Large intestine (tissue), 3 donors: ENCODE measurements around the gene MPRIP. TPM values are rescaled to one million over a fixed set of nuclear protein-coding genes. Genes with fewer than 3 reads are reported as not detected.
A peak's percentile ranks its signal among the peaks of the same experiment; 100 is the strongest.

Experiments used
- DNase-seq, 2 donors: peaks; one replicate each; pipeline versions ENCODE4 v3.0.0 to v3.0.0-alpha.2; 2013
- H3K27ac ChIP-seq: one replicate; pipeline ENCODE4 v1.5.1; 2013; ENCODE audit warnings: low read length
- H3K27me3 ChIP-seq: 2 replicates; pipeline ENCODE4 v1.6.1; 2013; ENCODE audit warnings: low read length; ENCODE audit not compliant: control insufficient read depth, insufficient read depth
- H3K36me3 ChIP-seq: 2 replicates; pipeline ENCODE4 v1.6.1; 2013; ENCODE audit warnings: low read length; ENCODE audit not compliant: control insufficient read depth, insufficient read depth
- H3K4me1 ChIP-seq: one replicate; pipeline ENCODE4 v1.6.1; 2013; ENCODE audit warnings: low read length; ENCODE audit not compliant: control insufficient read depth, insufficient read depth
- H3K4me3 ChIP-seq: one replicate; pipeline ENCODE4 v1.5.1; 2013; ENCODE audit warnings: low read length
- H3K9me3 ChIP-seq: one replicate; pipeline ENCODE4 v1.6.1; 2013; ENCODE audit warnings: mild to moderate bottlenecking, low read depth, low read length, moderate library complexity; ENCODE audit not compliant: control insufficient read depth
- WGBS: methylation state at CpG from one replicate; pipeline ENCODE4 v1.1.5; 2013; ENCODE audit warnings: low lambda C conversion rate; ENCODE audit not compliant: insufficient coverage; 5-methylcytosine and 5-hydroxymethylcytosine counted together
- polyA plus RNA-seq: library from polyadenylated mRNA; unstranded; fragments of 120-200 nt; gene quantifications from one replicate; pipeline ENCODE4 v1.2.1, GENCODE V29; 2013

Gene MPRIP
- polyA plus RNA-seq, 1 donor, result 178 TPM

GRCh38 chr17:17052462-17053221 is 10.4 kb downstream of the MPRIP start:
- Histone ChIP-seq H3K36me3 (peaks cover 8% of the 10 kb centered on the region), H3K27me3 (no peaks in the 10 kb centered on the region), H3K4me1 (peaks cover 36% of the 10 kb centered on the region), H3K27ac (peak overlapping the region; percentile 68), H3K9me3 (no peaks in the 10 kb centered on the region), H3K4me3 (no peak overlapping the region)
- peak; percentile 29 to 61 for DNase-seq
- WGBS, result no CpG with 5 or more reads among the region's 14 CpGs

GRCh38 chr17:17053446-17054379 is 11.5 kb downstream of the MPRIP start:
- H3K4me1 ChIP-seq, result peaks cover 36% of the 10 kb centered on the region
- H3K36me3 ChIP-seq, result peaks cover 19% of the 10 kb centered on the region

GRCh38 chr17:17054636-17055035 is 12.4 kb downstream of the MPRIP start:
- H3K27ac ChIP-seq, result no peak overlapping the region

More at GRCh38 chr17:17053446-17054379, 11.5 kb downstream of the MPRIP start:
- no peak for DNase-seq
- Histone ChIP-seq H3K27me3 (no peaks in the 10 kb centered on the region), H3K27ac (peak overlapping the region; percentile 68), H3K9me3 (no peaks in the 10 kb centered on the region), H3K4me3 (no peak overlapping the region)
- 80% methylated on average over 2 of the region's 8 CpGs for WGBS

GRCh38 chr17:17055286-17056155 is 13.3 kb downstream of the MPRIP start:
- Histone ChIP-seq H3K9me3 (no peaks in the 10 kb centered on the region), H3K4me1 (peaks cover 33% of the 10 kb centered on the region), H3K36me3 (peaks cover 26% of the 10 kb centered on the region), H3K27ac (no peak overlapping the region), H3K4me3 (no peak overlapping the region), H3K27me3 (no peaks in the 10 kb centered on the region)
- WGBS, result no CpG with 5 or more reads among the region's 16 CpGs
- no peak for DNase-seq

More at GRCh38 chr17:17054636-17055035, 12.4 kb downstream of the MPRIP start:
- peaks cover 36% of the 10 kb centered on the region for H3K4me1 ChIP-seq
- H3K4me3 ChIP-seq, result no peak overlapping the region
- H3K36me3 ChIP-seq, result peaks cover 21% of the 10 kb centered on the region
- WGBS, result no CpG with 5 or more reads among the region's 4 CpGs
- no peaks in the 10 kb centered on the region for H3K27me3 ChIP-seq
- no peak for DNase-seq
- H3K9me3 ChIP-seq, result no peaks in the 10 kb centered on the region

- Histone ChIP-seq H3K4me1 (peaks cover 30% of the 10 kb centered on the region), H3K4me3 (no peak overlapping the region), H3K36me3 (peaks cover 32% of the 10 kb centered on the region), H3K9me3 (no peaks in the 10 kb centered on the region), H3K27me3 (no peaks in the 10 kb centered on the region), H3K27ac (no peak overlapping the region)
- WGBS, result no CpG with 5 or more reads among the region's 8 CpGs
- DNase-seq, result no peak
Measured at GRCh38 chr17:17056156-17056539, 13.9 kb downstream of the MPRIP start.

- no peaks in the 10 kb centered on the region for H3K9me3 ChIP-seq
- H3K27ac ChIP-seq, result no peak overlapping the region
- peaks cover 32% of the 10 kb centered on the region for H3K36me3 ChIP-seq
- H3K4me3 ChIP-seq, result no peak overlapping the region
- peaks cover 20% of the 10 kb centered on the region for H3K4me1 ChIP-seq
- WGBS, result no CpG with 5 or more reads among the region's 9 CpGs
- H3K27me3 ChIP-seq, result no peaks in the 10 kb centered on the region
- no peak for DNase-seq
Measured at GRCh38 chr17:17057057-17057551, 14.8 kb downstream of the MPRIP start.

GRCh38 chr17:17058304-17058703 is 16.0 kb downstream of the MPRIP start:
- Histone ChIP-seq H3K27me3 (no peaks in the 10 kb centered on the region), H3K27ac (no peak overlapping the region), H3K36me3 (peaks cover 40% of the 10 kb centered on the region), H3K4me3 (no peak overlapping the region), H3K9me3 (no peaks in the 10 kb centered on the region), H3K4me1 (peaks cover 15% of the 10 kb centered on the region)
- WGBS, result no CpG with 5 or more reads among the region's 6 CpGs
- DNase-seq, result no peak

GRCh38 chr17:17059301-17059890 is 17.1 kb downstream of the MPRIP start:
- peaks cover 40% of the 10 kb centered on the region for H3K36me3 ChIP-seq

GRCh38 chr17:17060001-17060922 is 18.0 kb downstream of the MPRIP start:
- Histone ChIP-seq H3K4me1 (peaks cover 17% of the 10 kb centered on the region), H3K36me3 (peaks cover 40% of the 10 kb centered on the region), H3K27ac (no peak overlapping the region), H3K9me3 (no peaks in the 10 kb centered on the region), H3K4me3 (no peak overlapping the region), H3K27me3 (no peaks in the 10 kb centered on the region)
- no peak for DNase-seq
- WGBS, result no CpG with 5 or more reads among the region's 10 CpGs

More at GRCh38 chr17:17059301-17059890, 17.1 kb downstream of the MPRIP start:
- peaks cover 17% of the 10 kb centered on the region for H3K4me1 ChIP-seq
- no peak for DNase-seq
- WGBS, result no CpG with 5 or more reads among the region's 10 CpGs
- H3K27me3 ChIP-seq, result no peaks in the 10 kb centered on the region
- no peak overlapping the region for H3K4me3 ChIP-seq
- H3K9me3 ChIP-seq, result no peaks in the 10 kb centered on the region
- no peak overlapping the region for H3K27ac ChIP-seq
